ENCODE data around the gene TMEM131.

The TMEM131 gene

GRCh38 chr2:97752342-97753334 is 243.1 kb downstream of the TMEM131 start:
- no peak for DNase-seq

GRCh38 chr2:97751752-97752151 is 244.0 kb downstream of the TMEM131 start:
- DNase-seq = no peak

GRCh38 chr2:97750017-97750416 is 245.7 kb downstream of the TMEM131 start:
- DNase-seq = no peak

GRCh38 chr2:97749581-97749980 is 246.2 kb downstream of the TMEM131 start:
- DNase-seq = no peak

GRCh38 chr2:97747716-97748115 is 248.0 kb downstream of the TMEM131 start:
- no peak for DNase-seq

- no peak for DNase-seq
Observed at GRCh38 chr2:97747285-97747684, 248.5 kb downstream of the TMEM131 start.

DNA sequence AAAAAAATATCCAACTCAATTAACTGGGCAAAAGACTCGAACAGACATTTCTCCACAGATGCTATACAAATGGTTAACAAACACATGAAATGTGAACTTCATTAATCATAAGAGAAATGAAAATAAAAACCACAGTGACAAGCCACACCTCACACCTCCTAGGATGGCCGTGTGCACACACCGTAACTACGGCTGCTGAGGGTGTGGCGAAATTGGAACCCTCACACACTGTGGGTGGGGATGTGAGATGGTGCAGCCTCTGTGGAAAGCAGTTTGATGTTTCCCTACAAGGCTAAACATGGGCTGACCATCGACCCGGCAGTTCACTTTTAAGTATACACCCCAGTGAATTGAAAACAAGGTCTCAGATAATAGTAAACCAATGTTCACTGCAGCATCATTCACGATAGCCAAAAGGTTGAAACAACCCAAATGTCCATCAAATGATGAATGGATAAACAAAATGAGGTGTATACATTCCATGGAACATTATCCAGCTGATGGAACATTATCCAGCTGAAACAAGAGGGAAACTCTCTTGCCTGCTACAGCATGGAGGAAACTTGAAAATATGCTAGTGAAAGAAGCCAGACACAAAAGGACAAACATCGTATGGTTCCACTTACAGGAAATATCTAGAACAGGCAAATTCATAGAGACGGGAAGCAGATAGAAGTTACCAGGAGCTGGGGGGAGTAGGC is 250.1 kb downstream of the TMEM131 start:
- DNase-seq = no peak

DNA sequence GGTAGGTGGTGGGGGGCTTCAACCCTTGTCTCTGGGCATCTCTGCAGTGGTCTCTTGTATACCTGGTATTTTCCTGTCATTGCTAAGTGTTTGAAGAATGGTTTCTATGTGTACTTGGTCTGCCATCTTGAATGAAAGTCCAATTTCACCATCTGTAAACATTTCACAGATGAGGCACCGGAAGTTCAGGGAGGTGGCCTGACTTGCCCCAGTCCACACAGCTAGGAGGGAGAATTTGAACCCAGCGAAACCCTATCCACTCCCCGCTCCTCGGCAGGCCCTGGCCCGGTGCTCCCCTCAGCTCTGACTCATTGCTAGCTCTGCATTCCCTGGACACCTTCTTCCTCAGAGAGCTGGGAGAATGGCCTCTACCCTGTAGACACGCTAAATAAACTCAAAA is 251.8 kb downstream of the TMEM131 start:
- DNase-seq = no peak

DNA sequence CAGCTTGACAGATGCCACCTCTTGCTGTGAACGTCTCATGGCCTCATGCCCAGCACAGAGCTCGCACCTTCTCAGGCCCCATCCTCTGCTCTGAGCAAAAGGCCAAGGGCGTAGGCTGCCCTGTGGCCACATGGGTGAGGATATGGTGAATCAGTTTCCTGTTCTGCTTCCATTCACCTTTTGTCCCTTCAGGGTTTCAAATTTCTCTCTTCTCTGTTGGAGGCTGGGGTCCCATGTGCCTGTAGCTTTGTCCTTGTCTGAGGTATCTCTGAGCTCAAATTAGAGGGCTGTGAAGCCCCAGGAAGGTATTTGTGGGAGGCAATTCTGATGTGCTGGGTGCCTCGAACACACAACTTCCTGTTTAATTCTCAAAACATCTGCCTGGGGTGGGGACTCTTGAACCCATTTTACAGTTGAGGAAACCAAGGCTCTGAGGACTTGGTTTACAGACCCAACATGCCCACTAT is 253.3 kb downstream of the TMEM131 start:
- DNase-seq = no peak

- DNase-seq = no peak
Observed at GRCh38 chr2:97741686-97742085, 254.1 kb downstream of the TMEM131 start.

DNA sequence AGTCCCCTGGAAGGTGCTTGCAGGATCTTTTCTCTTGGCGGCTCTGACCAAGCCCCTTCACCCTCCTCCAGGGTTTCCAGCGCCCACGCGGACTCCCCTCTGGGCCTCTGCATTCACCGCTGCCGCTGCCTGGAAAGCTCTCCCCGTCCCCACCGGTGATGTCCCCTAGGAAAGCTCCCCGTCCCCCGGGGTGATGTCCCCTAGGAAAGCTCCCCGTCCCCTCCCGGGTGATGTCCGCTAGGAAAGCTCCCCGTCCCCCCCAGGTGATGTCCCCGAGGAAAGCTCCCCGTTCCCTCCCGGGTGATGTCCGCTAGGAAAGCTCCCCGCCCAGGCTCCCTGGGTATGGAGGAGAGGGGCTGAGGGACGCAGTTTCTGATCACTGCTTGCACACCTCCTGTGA is 254.5 kb downstream of the TMEM131 start:
- DNase-seq = no peak

DNA sequence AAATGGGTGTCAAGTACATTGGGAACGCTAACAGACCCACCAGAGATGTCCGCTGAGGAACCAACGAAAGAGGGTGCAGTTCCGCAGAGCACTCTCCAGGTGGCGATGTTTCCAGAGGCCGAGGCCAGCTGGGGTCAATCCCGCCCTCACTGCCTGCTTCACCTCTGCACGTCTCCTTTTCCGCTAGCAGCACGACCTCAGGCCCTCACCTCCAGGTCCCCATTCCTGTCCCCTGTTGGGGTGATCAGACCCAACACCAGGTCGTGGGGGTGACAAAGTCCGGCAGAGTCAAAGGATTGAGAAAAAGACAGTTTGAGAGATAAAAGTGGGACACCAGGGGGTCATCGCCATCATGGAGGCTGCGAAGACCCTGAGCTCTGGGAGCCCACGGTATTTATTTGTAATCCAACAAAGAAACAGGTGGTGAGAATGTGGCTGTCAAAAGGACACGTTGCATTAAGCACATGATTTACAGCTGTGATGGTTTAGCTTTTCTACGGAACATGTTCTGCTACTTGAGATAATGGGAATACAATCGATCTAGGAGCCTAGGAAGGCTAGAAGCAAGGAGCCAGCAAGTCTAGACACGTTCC is 255.1 kb downstream of the TMEM131 start:
- peak; percentile 29 to 69 for DNase-seq

- DNase-seq = no peak
Observed at GRCh38 chr2:97739893-97740245, 255.9 kb downstream of the TMEM131 start.

DNA sequence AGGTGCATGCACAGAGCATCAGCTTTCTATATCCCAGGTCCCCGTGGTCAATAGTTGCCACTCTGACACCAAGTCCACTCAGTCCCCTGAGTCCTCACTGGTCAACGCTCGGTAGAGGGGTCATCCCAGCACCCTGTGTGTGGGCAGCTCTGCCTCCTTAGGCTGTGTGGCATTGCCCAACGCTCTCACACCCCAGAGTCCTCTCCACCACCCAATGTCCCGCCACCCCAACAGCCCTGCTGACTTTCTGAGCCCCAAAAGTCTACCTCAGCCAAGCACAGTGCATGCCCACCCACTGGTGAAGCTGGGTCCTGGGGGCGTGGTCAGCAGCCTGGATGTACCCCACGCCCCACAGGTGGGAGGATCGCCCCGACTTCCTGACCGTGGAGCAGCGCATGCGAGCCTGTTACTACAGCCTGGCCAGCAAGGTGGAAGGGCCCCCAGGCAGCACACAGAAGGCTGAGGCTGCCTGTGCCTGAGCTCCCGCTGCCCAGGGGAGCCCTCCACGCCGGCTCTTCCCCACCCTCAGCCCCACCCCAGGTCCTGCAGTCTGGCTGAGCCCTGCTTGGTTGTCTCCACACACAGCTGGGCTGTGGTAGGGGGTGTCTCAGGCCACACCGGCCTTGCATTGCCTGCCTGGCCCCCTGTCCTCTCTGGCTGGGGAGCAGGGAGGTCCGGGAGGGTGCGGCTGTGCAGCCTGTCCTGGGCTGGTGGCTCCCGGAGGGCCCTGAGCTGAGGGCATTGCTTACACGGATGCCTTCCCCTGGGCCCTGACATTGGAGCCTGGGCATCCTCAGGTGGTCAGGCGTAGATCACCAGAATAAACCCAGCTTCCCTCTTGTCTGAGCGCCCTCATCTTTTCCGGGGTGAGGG is 256.5 kb downstream of the TMEM131 start:
- DNase-seq = no peak

- DNase-seq = no peak
Observed at GRCh38 chr2:97738179-97739019, 257.3 kb downstream of the TMEM131 start.

- no peak for DNase-seq
Observed at GRCh38 chr2:97737421-97738178, 258.1 kb downstream of the TMEM131 start.

DNA sequence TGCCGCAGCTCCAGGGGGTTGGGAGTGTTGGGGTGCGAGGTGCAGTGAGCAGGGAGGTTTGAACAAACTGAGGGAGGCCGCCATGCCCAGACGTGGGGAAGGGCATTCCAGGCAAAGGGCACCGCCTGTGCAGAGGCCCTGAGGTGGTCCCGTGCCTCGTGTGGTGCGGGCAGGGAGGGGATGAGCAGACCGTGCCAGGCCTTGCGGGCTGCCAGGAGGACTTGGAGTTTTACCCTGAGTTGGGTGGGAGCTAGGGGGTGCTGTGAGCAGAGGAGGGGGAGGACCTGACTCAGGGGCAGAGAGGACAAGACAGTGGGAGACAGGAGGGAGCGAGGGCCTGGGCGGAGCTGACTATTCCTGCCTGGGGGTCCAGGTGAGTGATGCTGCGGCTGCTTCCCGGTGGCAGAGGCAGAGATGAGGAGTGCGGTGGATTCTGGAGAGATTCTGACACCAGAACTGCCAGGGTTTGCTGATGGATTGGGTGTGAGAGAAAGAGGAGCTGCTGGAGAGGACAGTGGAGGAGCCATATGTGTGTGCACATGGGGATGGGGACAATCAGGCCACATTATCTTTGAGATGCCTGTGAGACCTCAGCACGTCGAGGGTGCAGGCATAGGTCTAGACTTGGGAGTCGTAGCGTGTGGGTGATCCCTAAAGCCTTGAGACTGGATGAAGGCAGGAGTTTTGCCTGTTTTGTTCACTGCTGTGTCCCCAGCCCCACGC is 259.0 kb downstream of the TMEM131 start:
- no peak for DNase-seq

- DNase-seq = no peak
Observed at GRCh38 chr2:97736185-97736584, 259.6 kb downstream of the TMEM131 start.

DNA sequence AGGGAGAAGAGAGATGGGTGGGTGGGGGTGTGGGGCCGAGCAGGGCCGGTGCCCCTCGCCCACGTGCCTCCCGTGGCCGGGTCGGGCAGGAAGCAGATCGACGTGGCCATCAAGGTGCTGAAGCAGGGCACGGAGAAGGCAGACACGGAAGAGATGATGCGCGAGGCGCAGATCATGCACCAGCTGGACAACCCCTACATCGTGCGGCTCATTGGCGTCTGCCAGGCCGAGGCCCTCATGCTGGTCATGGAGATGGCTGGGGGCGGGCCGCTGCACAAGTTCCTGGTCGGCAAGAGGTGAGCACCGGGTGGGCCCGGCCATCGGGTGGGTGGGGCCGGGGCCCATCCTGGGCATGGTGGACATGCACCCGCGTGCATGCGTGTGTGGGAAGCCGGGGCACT is 260.6 kb downstream of the TMEM131 start:
- no peak for DNase-seq
